CD4-positive, alpha-beta T cell treated with Interleukin-4 for 1 hour (primary cell): ENCODE measurements around the gene MBIP.

Source experiments
- DNase-seq, 2 donors: peaks; one replicate each; pipeline ENCODE4 v3.0.0-alpha.2; 2020 to 2022

Gene MBIP

GRCh38 chr14:36260970-36261640, 59.3 kb downstream of the MBIP start:
- DNase-seq = no peak

GRCh38 chr14:36258241-36258640, 62.2 kb downstream of the MBIP start:
- DNase-seq = no peak

GRCh38 chr14:36256126-36256801, 64.2 kb downstream of the MBIP start:
- DNase-seq = no peak

GRCh38 chr14:36254020-36254624, 66.3 kb downstream of the MBIP start:
- DNase-seq = no peak
